ENCODE measurements around the gene PLP1.

GRCh38 chrX:103754401-103754800, 22.2 kb upstream of the PLP1 start:
- TF ChIP-seq ZNF274 (IDR thresholded peaks at IDR 0.05; ENCODE audit: low read depth, low read length): no peak
- TF ChIP-seq YY1 (IDR thresholded peaks at IDR 0.05; ENCODE audit: insufficient read depth, insufficient read length): no peak
- TF ChIP-seq SUZ12 (IDR thresholded peaks at IDR 0.05; ENCODE audit: extremely low read depth, insufficient read depth, insufficient read length): no peak

All from NT2/D1 (cell line).